PC-3 (cell line): ENCODE data around the gene FBXL12. TPM values are rescaled to one million over a fixed set of nuclear protein-coding genes. Genes with fewer than 3 reads are reported as not detected.
"Not testable (repeated sequence)": the region's sequence is repeated elsewhere in the genome, so short reads cannot be mapped to it uniquely, and the experiment has no call there.

Experiments used
- ATAC-seq: fragments of 200-7000 bp; cut with Tn5 transposase; 2 replicates; pipeline ENCODE4 v1.9.1; 2020; ENCODE audit warnings: mild to moderate bottlenecking, moderate library complexity
- BruUV-seq: library from RNA; stranded (reverse); fragments of 400-500 nt; replicated peaks from 2 replicates; lab custom pipeline; 2021; lab: Mats Ljungman, UMichigan
- CTCF ChIA-PET: fragments of 300-600 bp; sonication (Branson Sonifier 250); formaldehyde crosslinking; loops from one replicate; lab custom pipeline; 2022; ENCODE audit warnings: antibody characterized with exemption; lab: Charles Lee
- POLR2A ChIA-PET: fragments of 300-600 bp; sonication (Branson Sonifier 250); formaldehyde crosslinking; loops from one replicate; lab custom pipeline; 2022; ENCODE audit warnings: antibody characterized with exemption; ENCODE audit not compliant: unreplicated experiment; lab: Charles Lee
- DNase-seq: peaks from one replicate; pipeline ENCODE4 v3.0.0-alpha.2; 2015
- H2AFZ ChIP-seq: fragments of 300-600 bp; sonication (generic); 2 replicates; pipeline ENCODE4 v1.6.0; 2016; ENCODE audit warnings: antibody characterized with exemption, low read length
- H3F3A ChIP-seq: fragments of 300-600 bp; sonication (generic); one replicate; pipeline ENCODE4 v1.6.0; 2017; ENCODE audit warnings: antibody characterized with exemption, low read length, control low read depth, mild to moderate bottlenecking; ENCODE audit not compliant: unreplicated experiment
- H3K27ac ChIP-seq: fragments of 300-600 bp; sonication (generic); 2 replicates; pipeline ENCODE4 v1.5.1; 2016; ENCODE audit warnings: mild to moderate bottlenecking, low read length
- H3K27me3 ChIP-seq: fragments of 300-600 bp; sonication (generic); 2 replicates; pipeline ENCODE4 v1.6.1; 2016; ENCODE audit warnings: low read length, mixed read lengths
- H3K36me3 ChIP-seq: fragments of 300-600 bp; sonication (generic); 2 replicates; pipeline ENCODE4 v1.6.1; 2016; ENCODE audit warnings: low read depth, mixed run types, low read length, mixed read lengths
- H3K4me1 ChIP-seq: fragments of 300-600 bp; sonication (generic); 2 replicates; pipeline ENCODE4 v1.5.1; 2016; ENCODE audit warnings: low read length; ENCODE audit not compliant: insufficient read depth
- H3K4me2 ChIP-seq: fragments of 300-600 bp; sonication (generic); 2 replicates; pipeline ENCODE4 v1.6.0; 2016; ENCODE audit warnings: low read length
- H3K4me3 ChIP-seq: fragments of 300-600 bp; sonication (generic); 2 replicates; pipeline ENCODE4 v1.5.1; 2016; ENCODE audit warnings: mild to moderate bottlenecking, low read length, mixed read lengths
- H3K79me2 ChIP-seq: fragments of 300-600 bp; sonication (generic); 2 replicates; pipeline ENCODE4 v1.6.1; 2017; ENCODE audit warnings: low read length, mixed read lengths
- H3K9ac ChIP-seq: fragments of 300-600 bp; sonication (generic); 2 replicates; pipeline ENCODE4 v1.6.0; 2016; ENCODE audit warnings: mild to moderate bottlenecking, low read length
- H3K9me2 ChIP-seq: fragments of 300-600 bp; sonication (generic); replicated peaks from 2 replicates; pipeline ENCODE4 v1.6.1; 2016; ENCODE audit warnings: mixed run types, low read length, mixed read lengths
- H3K9me3 ChIP-seq: fragments of 300-600 bp; sonication (generic); 2 replicates; pipeline ENCODE4 v1.6.1; 2016; ENCODE audit warnings: low read length, mixed read lengths
- H4K20me1 ChIP-seq: fragments of 300-600 bp; sonication (generic); 2 replicates; pipeline ENCODE4 v1.6.1; 2016; ENCODE audit warnings: low read length, mixed read lengths
- CTCF ChIP-seq: fragments of 300-600 bp; sonication (generic); conservative IDR thresholded peaks from 2 replicates; pipeline ENCODE4 v1.5.1; 2017; ENCODE audit warnings: antibody characterized with exemption, low read depth, mild to moderate bottlenecking, low read length
- EZH2 ChIP-seq: fragments of 300-600 bp; sonication (generic); IDR thresholded peaks from one replicate; pipeline ENCODE4 v1.6.1; 2017; ENCODE audit warnings: antibody characterized with exemption, mild to moderate bottlenecking, low read length; ENCODE audit not compliant: unreplicated experiment
- EZH2phosphoT487 ChIP-seq: fragments of 300-600 bp; sonication (generic); IDR thresholded peaks from 2 replicates; pipeline ENCODE4 v1.6.1; 2018; ENCODE audit warnings: mild to moderate bottlenecking, antibody characterized with exemption, low read length, borderline replicate concordance
- intact Hi-C: fragments of 100-400 bp; cut with micrococcal nuclease; formaldehyde crosslinking; loops from 2 replicates; pipeline ENCODE4 v1.9.0; 2023
- total RNA-seq: library from RNA; depleted of rRNA; stranded (reverse); fragments of >200 nt; gene quantifications from 2 replicates; pipeline ENCODE4 v1.2.3, GENCODE V29; 2014

FBXL12 gene
- total RNA-seq, 1 experiment from 2014 or later = 31.4 TPM

GRCh38 chr19:9785367-9786331 lies 33.2 kb downstream of the FBXL12 start:
- TSS peak; percentile 96 for BruUV-seq
- ATAC-seq = peak; percentile 76
- ChIA-PET CTCF (no interaction called here), POLR2A (no interaction called here)
- H3K79me2 ChIP-seq = 0 out of 2 replicates have a peak, but pooled peaks cover 3% of the 10 kb centered on the region
- H3K4me1 ChIP-seq = peaks cover 23% of the 10 kb centered on the region
- peak overlapping the region; percentile 72 for H3K9ac ChIP-seq
- H3K9me3 ChIP-seq = no peaks in the 10 kb centered on the region
- H3K27ac ChIP-seq = peak overlapping the region; percentile 75
- peak overlapping the region; percentile 86 for H2AFZ ChIP-seq
- peak overlapping the region; percentile 73 for H3K4me3 ChIP-seq
- H3K27me3 ChIP-seq = no peaks in the 10 kb centered on the region
- H3K9me2 ChIP-seq = no peaks in the 10 kb centered on the region
- intact Hi-C loops = loop anchor here (1.0 to 2.0 kb wide), 3 partner anchors 17 to 111 kb away; partner anchors contain the start of genes FBXL12, ZNF562 and ZNF846
- no peaks in the 10 kb centered on the region for H4K20me1 ChIP-seq
- TF ChIP-seq EZH2 (no peak), EZH2phosphoT487 (no peak), CTCF (no peak)
- DNase-seq = peak; percentile 97
- H3K4me2 ChIP-seq = peak overlapping the region; percentile 92
- H3K36me3 ChIP-seq = no peaks in the 10 kb centered on the region
- no peaks in the 10 kb centered on the region for H3F3A ChIP-seq

GRCh38 chr19:9784163-9784496 lies 34.7 kb downstream of the FBXL12 start:
- H4K20me1 ChIP-seq, H3K9me2 ChIP-seq, H3K27me3 ChIP-seq, H3K4me3 ChIP-seq, DNase-seq, POLR2A ChIA-PET, H3K9me3 ChIP-seq, ATAC-seq, H3F3A ChIP-seq, H2AFZ ChIP-seq, H3K36me3 ChIP-seq, CTCF ChIA-PET, H3K79me2 ChIP-seq, H3K9ac ChIP-seq, BruUV-seq: not testable (repeated sequence)
- Histone ChIP-seq H3K4me2 (peak overlapping the region; percentile 92; the same call in 1 of the 2 replicates), H3K4me1 (peaks cover 23% of the 10 kb centered on the region), H3K27ac (peak overlapping the region; percentile 49)
- intact Hi-C loops = loop anchor here (2.0 kb wide), 1 partner anchor 109 kb away; the partner anchor contains the start of gene ZNF562

- TF ChIP-seq EZH2phosphoT487 (no peak), EZH2 (no peak)
- H3K9me3 ChIP-seq = peaks cover 4% of the 10 kb centered on the region; the same call in 1 of the 2 replicates
- DNase-seq (no peak), ATAC-seq (no peak)
- no peaks in the 10 kb centered on the region for H3K27me3 ChIP-seq
- H3F3A ChIP-seq = no peaks in the 10 kb centered on the region
- no peak overlapping the region for H3K4me2 ChIP-seq
- no TSS peak for BruUV-seq
- no peak overlapping the region for H3K9ac ChIP-seq
- H2AFZ ChIP-seq = no peak overlapping the region
- no peaks in the 10 kb centered on the region for H3K36me3 ChIP-seq
- intact Hi-C loops = no loop called here
- peaks cover 23% of the 10 kb centered on the region for H3K4me1 ChIP-seq
- no peak overlapping the region for H3K27ac ChIP-seq
- CTCF ChIA-PET = interaction anchor here (0.5 kb wide), 1 partner anchor 16 kb away, joined by 3 read pairs; no protein-coding TSS in a partner anchor
- H3K9me2 ChIP-seq = no peaks in the 10 kb centered on the region
- no peaks in the 10 kb centered on the region for H4K20me1 ChIP-seq
- 0 out of 2 replicates have a peak, but pooled peaks cover 3% of the 10 kb centered on the region for H3K79me2 ChIP-seq
- POLR2A ChIA-PET = no interaction called here
- H3K4me3 ChIP-seq = no peak overlapping the region
Observed at GRCh38 chr19:9782338-9782737, 36.5 kb downstream of the FBXL12 start.
